ENCODE data around the gene KDM3B. TPM values are rescaled to one million over a fixed set of nuclear protein-coding genes. Genes with fewer than 3 reads are reported as not detected.

KDM3B gene
- total and polyA plus RNA-seq, 9 of the 15 experiments (the other 6 are each of a cell fraction or from before 2014, with no cell fraction given), result 13.8 to 62.8 (median 41.9) TPM

DNA sequence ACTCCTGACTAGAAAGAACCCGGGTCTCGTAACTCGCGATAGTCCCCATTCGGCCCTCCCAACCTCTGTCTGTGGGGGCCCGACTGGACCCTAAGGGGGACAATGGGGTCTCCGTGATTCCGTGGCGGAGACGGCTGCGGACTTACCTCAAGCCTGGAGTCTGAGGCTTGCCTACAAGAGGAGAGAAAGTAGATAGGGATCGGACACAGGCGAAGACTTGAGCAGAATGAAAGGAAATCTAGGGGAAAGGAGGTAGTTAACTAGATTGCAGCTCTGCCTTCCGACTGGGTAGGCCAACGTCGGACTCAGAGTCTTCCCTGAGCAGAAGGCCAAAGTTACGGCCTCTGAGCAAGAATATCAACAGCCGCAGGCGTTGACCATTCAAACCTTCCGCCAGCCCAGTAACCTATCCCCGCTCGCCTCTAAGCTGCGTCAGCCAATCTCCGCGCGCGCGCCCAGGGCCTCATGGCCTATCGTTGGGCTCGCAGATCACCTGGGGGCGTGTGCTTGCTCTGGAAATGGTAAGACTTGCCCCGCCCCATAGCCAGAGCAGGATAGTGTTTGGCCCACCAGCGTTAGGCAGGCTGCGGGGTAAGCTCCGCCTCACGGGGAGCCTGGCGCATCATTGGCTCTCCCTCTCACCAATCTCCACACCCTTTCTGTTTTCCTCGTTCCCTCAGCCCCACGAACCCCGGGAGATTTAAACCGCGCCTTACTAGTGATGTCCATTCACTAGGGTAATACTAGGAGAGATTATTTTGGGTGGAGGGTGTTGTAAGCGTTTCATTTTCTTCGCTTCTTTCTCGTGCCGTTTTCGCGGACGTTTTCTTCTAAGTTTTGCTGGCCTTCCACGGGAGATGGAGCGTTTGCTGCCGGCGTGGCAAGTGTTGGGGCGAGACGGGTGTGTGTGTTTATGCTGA lies 20.8 kb upstream of the KDM3B start, which contains the start of gene CDC25C (continued):
- TF ChIP-seq, protein P1, sequence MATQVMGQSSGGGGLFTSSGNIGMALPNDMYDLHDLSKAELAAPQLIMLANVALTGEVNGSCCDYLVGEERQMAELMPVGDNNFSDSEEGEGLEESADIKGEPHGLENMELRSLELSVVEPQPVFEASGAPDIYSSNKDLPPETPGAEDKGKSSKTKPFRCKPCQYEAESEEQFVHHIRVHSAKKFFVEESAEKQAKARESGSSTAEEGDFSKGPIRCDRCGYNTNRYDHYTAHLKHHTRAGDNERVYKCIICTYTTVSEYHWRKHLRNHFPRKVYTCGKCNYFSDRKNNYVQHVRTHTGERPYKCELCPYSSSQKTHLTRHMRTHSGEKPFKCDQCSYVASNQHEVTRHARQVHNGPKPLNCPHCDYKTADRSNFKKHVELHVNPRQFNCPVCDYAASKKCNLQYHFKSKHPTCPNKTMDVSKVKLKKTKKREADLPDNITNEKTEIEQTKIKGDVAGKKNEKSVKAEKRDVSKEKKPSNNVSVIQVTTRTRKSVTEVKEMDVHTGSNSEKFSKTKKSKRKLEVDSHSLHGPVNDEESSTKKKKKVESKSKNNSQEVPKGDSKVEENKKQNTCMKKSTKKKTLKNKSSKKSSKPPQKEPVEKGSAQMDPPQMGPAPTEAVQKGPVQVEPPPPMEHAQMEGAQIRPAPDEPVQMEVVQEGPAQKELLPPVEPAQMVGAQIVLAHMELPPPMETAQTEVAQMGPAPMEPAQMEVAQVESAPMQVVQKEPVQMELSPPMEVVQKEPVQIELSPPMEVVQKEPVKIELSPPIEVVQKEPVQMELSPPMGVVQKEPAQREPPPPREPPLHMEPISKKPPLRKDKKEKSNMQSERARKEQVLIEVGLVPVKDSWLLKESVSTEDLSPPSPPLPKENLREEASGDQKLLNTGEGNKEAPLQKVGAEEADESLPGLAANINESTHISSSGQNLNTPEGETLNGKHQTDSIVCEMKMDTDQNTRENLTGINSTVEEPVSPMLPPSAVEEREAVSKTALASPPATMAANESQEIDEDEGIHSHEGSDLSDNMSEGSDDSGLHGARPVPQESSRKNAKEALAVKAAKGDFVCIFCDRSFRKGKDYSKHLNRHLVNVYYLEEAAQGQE (IDR thresholded peaks at IDR 0.05; ENCODE audit: borderline replicate concordance), result no peak
- TF ChIP-seq, protein P1 (CRISPR knock-in tag; IDR thresholded peaks at IDR 0.05; ENCODE audit: low read depth), result no peak
- TF ChIP-seq ZKSCAN1 (IDR thresholded peaks at IDR 0.05; ENCODE audit: low read depth, low read length) (no peak), RBFOX2 (IDR thresholded peaks at IDR 0.05; ENCODE audit: low read depth, low read length) (peak; percentile 87), PHF20 (IDR thresholded peaks at IDR 0.05; ENCODE audit: partially characterized antibody) (no peak), XRCC3 (IDR thresholded peaks at IDR 0.05) (no peak), NRF1 (conservative IDR thresholded peaks at IDR 0.05 in 1 of 2, IDR thresholded peaks at IDR 0.05 in 1 of 2) (peak; percentile 93 to 95), CREM (IDR thresholded peaks at IDR 0.05; ENCODE audit: low read depth) (peak; percentile 80), SIN3A (IDR thresholded peaks at IDR 0.05; ENCODE audit: borderline replicate concordance in 2 of 2, control insufficient read depth in 1 of 2, low read depth in 2 of 2, low read length in 2 of 2) (peak; percentile 75 to 89; a peak in 2 of 4 replicates), ATF7 (IDR thresholded peaks at IDR 0.05) (peak; percentile 72; the same call in 1 of the 2 replicates), ARNT (IDR thresholded peaks at IDR 0.05) (peak in 1 of 2 experiments; percentile 56; a peak in 1 of 4 replicates), HDAC1 (IDR thresholded peaks at IDR 0.05) (peak in 1 of 2 experiments; percentile 91; a peak in 2 of 4 replicates), ZNF431 (CRISPR knock-in tag; IDR thresholded peaks at IDR 0.05) (0 out of 2 replicates have a peak, but pooled peaks have one; percentile 30)
- TF ChIP-seq, protein P2, sequence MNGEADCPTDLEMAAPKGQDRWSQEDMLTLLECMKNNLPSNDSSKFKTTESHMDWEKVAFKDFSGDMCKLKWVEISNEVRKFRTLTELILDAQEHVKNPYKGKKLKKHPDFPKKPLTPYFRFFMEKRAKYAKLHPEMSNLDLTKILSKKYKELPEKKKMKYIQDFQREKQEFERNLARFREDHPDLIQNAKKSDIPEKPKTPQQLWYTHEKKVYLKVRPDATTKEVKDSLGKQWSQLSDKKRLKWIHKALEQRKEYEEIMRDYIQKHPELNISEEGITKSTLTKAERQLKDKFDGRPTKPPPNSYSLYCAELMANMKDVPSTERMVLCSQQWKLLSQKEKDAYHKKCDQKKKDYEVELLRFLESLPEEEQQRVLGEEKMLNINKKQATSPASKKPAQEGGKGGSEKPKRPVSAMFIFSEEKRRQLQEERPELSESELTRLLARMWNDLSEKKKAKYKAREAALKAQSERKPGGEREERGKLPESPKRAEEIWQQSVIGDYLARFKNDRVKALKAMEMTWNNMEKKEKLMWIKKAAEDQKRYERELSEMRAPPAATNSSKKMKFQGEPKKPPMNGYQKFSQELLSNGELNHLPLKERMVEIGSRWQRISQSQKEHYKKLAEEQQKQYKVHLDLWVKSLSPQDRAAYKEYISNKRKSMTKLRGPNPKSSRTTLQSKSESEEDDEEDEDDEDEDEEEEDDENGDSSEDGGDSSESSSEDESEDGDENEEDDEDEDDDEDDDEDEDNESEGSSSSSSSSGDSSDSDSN (IDR thresholded peaks at IDR 0.05; ENCODE audit: borderline replicate concordance in 1 of 2, low read depth in 2 of 2, low read length in 2 of 2), result no peak
- TF ChIP-seq, protein P3, sequence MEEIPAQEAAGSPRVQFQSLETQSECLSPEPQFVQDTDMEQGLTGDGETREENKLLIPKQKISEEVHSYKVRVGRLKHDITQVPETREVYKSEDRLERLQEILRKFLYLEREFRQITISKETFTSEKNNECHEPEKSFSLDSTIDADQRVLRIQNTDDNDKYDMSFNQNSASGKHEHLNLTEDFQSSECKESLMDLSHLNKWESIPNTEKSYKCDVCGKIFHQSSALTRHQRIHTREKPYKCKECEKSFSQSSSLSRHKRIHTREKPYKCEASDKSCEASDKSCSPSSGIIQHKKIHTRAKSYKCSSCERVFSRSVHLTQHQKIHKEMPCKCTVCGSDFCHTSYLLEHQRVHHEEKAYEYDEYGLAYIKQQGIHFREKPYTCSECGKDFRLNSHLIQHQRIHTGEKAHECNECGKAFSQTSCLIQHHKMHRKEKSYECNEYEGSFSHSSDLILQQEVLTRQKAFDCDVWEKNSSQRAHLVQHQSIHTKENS (CRISPR knock-in tag; IDR thresholded peaks at IDR 0.05), result no peak
